CD4-positive, alpha-beta T cell treated with Interleukin-6 for 4 hours (primary cell): ENCODE data around the gene CDY1.
"Not testable (repeated sequence)": the region's sequence is repeated elsewhere in the genome, so short reads cannot be mapped to it uniquely, and the experiment has no call there.

Experiments used
- DNase-seq: peaks from one replicate; pipeline ENCODE4 v3.0.0-alpha.2; 2020; ENCODE audit warnings: mixed read lengths

Gene CDY1, protein sequence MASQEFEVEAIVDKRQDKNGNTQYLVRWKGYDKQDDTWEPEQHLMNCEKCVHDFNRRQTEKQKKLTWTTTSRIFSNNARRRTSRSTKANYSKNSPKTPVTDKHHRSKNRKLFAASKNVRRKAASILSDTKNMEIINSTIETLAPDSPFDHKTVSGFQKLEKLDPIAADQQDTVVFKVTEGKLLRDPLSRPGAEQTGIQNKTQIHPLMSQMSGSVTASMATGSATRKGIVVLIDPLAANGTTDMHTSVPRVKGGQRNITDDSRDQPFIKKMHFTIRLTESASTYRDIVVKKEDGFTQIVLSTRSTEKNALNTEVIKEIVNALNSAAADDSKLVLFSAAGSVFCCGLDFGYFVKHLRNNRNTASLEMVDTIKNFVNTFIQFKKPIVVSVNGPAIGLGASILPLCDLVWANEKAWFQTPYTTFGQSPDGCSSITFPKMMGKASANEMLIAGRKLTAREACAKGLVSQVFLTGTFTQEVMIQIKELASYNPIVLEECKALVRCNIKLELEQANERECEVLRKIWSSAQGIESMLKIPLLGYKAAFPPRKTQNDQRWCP

GRCh38 chrY:25621817-25622216 lies at the start of gene CDY1:
CDY1 (plus strand) TSS chrY:25622117; CDS start chrY:25622443, 326 bp downstream.
- DNase-seq, result not testable (repeated sequence)

DNA sequence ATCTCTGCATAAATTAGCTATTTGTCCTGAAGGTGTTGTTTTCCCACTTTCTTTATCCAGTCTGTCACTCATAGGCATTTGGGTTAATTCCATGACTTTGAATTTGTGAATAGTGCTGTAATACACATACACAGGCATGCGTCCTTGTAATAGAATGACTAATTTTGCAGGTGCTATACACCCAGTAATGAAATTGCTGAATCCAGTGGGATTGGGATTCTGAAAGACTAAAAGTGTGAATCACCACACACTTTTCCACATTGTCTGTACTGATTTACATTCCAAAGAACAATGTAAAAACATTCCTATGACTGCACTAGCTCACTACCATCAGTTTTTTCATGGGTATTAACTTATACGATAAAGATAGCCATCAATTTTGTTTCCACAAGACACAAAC lies 28.6 kb upstream of the CDY1 start:
- DNase-seq, result not testable (repeated sequence)

DNA sequence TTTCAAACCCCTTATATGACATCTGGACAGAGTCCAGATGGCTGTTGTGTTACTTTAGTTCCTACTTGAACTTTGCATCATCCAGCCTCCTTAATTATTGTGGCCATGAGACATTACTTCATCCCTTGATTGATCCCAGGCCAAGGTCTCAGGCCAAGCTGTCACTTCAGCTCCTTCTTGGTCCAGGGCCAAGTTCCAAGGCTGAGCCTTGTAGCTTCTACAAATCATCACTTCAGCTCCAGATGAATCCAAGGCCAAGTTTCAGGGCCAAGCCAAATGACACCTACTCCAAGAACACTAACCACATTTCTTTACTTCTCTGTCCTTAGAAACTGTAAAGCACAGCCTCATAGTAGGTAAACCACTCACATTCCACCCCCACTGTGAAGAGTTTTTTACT lies 1.7 kb upstream of the CDY1 start:
- DNase-seq, result not testable (repeated sequence)

DNA sequence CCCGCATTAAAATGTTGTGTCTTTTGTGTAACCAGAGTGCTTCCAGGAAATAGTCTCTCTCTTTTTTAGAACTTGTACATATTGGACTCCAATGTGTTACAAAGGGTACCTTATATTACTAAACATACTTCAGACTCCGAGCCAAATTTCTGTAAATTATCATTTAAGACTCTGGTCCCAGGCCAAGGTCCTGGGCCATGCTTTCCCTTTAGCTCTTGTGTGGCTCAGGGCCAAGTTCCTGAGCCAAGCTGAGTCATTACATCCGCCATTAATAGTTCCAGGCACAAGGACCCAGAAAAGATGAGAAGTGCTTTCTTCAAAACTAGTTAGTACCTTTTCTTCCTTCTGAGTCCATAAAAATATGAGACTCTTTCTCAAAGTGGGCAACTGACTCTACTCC lies 4.6 kb downstream of the CDY1 start:
- DNase-seq, result not testable (repeated sequence)

GRCh38 chrY:25630383-25631112 lies 8.6 kb downstream of the CDY1 start:
- DNase-seq, result not testable (repeated sequence)

DNA sequence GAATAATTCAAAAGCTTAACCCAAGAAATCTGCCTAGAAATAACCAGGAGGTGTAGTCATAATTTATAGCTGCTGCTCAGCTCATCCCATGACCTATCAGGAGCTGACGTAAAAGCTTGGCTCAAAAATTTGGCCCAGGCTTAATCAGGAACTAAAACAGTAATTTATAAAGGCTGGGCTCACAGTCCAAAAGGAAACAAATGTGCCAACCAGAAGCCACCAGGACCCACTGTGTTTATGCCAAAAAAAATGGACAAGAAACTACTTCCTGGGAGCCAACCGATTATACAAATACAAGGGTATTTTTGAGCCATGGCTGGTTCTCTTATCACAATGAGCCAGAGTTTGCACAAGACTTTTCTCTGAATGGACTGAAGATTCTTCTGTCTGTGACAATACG lies 17.9 kb downstream of the CDY1 start:
- not testable (repeated sequence) for DNase-seq

DNA sequence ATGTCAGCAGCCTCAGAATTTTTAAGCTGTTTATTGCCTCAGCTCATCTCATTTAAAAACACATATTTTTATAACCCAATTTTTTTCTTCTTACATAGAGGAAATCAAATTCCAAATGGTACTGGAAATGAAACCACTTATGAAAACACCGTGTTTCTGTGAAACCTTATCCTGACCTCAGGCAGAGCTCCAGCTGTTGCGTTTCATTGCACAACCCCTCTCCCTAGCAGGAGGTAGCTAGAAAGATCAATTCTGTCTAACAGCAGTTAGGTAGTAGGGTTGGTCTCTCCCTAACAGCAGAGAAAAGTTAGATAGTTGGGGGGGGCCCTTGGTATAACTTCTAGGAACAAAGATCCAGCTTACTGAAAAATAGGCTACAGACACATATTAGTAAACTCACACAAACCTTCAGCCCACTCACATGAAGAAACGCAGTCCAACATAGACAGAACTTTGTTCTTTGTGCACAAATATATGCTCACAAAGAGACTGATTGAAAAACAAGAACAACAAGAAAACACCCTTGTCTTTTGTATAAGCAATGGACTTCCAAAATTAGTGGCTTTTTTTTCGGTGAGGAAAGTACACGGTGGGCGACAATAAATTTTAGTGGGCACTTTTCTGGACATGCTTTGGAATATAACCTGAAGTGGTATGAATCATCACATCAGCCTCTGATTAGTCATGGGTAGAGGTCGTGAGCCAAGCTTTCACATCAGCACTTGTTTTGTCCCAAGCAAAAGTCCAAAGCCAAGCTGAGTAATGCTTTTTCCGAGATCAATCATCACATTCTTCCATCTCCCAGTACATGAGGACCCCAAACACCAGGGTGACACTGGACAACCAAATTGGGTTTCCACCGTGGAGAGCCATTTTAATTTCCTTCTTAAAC lies 21.4 kb downstream of the CDY1 start:
- not testable (repeated sequence) for DNase-seq
